Brain microvascular endothelial cell (primary cell): ENCODE data around the gene MAPK8IP1.

Source experiments
- DNase-seq: peaks from one replicate; pipeline ENCODE4 v3.0.0-alpha.2; 2020
- H3K27ac ChIP-seq: fragments of 250-450 bp; sonication (Bioruptor Pico); 2 replicates; pipeline ENCODE4 v1.5.1; 2020; ENCODE audit warnings: mild to moderate bottlenecking, moderate library complexity
- H3K27me3 ChIP-seq: fragments of 250-450 bp; sonication (Bioruptor Pico); replicated peaks from 2 replicates; pipeline ENCODE4 v1.5.1; 2020; ENCODE audit warnings: mild to moderate bottlenecking
- H3K36me3 ChIP-seq: fragments of 250-450 bp; sonication (Bioruptor Pico); replicated peaks from 2 replicates; pipeline ENCODE4 v1.5.1; 2020; ENCODE audit warnings: mild to moderate bottlenecking
- H3K4me3 ChIP-seq: 2 replicates; pipeline ENCODE4 v1.5.1; 2011; ENCODE audit warnings: low read depth, mild to moderate bottlenecking, control low read depth, low read length, moderate library complexity
- in situ Hi-C: cut with HindIII; loops from 2 replicates; pipeline ENCODE4 v1.10.0; 2017; ENCODE audit warnings: low sequenced_read_pairs, low pct_ligation_motif_present
- TF ChIP-seq, protein P1 (sequence below): IDR thresholded peaks from 2 replicates; pipeline ENCODE4 v1.5.1; 2011; ENCODE audit warnings: low read depth, mild to moderate bottlenecking, moderate library complexity, low read length, control low read depth, inconsistent platforms; ENCODE audit errors: missing control alignments

Gene MAPK8IP1

DNA sequence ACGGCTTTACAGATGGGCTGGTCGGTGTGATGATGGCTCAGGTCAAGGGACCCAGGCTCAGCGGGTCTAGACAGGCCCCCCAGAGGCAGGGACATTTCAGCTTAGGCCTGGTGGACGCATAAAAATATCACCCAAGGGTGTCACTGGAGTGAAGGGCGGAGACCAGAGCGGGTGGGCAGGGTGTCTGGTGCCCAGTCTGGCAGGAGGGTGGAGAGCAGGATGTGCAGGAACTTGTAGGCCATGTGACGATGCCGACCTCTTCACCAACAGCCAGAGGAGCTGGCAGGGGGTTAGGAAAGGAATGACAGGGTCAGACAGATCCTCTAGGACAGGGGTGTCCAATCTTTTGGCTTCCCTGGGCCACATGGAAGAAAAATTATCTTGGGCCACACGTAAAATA is 4.5 kb downstream of the MAPK8IP1 start:
- no peak overlapping the region for H3K27ac ChIP-seq
- H3K27me3 ChIP-seq = no peaks in the 10 kb centered on the region
- no peak for DNase-seq
- H3K4me3 ChIP-seq = no peak overlapping the region
- TF ChIP-seq, protein P1, sequence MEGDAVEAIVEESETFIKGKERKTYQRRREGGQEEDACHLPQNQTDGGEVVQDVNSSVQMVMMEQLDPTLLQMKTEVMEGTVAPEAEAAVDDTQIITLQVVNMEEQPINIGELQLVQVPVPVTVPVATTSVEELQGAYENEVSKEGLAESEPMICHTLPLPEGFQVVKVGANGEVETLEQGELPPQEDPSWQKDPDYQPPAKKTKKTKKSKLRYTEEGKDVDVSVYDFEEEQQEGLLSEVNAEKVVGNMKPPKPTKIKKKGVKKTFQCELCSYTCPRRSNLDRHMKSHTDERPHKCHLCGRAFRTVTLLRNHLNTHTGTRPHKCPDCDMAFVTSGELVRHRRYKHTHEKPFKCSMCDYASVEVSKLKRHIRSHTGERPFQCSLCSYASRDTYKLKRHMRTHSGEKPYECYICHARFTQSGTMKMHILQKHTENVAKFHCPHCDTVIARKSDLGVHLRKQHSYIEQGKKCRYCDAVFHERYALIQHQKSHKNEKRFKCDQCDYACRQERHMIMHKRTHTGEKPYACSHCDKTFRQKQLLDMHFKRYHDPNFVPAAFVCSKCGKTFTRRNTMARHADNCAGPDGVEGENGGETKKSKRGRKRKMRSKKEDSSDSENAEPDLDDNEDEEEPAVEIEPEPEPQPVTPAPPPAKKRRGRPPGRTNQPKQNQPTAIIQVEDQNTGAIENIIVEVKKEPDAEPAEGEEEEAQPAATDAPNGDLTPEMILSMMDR = no peak
- in situ Hi-C loops = no loop called here
- no peaks in the 10 kb centered on the region for H3K36me3 ChIP-seq

DNA sequence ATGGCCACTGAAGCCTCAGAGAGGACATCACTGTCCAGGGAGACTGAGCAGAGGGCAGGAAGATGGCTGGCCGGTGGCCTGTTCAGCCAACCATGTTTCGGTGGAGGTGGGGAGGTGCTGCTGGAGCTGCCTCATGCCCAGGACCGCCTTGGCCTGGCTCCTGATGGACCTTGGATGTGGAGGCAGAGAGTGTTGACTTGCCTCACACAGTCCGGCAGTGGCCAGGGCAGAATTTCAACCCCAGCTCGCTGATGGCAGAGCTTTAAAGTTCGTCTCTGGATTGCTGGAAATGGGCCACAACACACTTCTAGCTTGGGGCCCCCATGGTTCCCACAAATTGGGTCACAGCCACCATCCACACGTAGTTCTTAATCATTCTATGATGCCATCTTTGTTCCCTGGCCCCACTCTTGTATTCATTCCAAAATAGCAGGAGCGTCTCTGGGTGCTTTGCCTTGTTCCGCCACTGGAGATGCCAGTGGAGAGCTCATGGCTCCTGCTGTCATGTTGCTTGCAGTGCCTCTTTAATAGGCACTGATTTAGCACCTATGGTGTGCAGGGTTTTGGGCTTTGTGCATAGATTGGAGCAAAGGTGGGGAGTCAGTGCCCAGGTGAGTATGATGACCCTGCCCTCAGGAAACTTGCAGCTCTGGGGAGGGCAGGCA is 5.6 kb downstream of the MAPK8IP1 start:
- Histone ChIP-seq H3K27me3 (no peaks in the 10 kb centered on the region), H3K27ac (no peak overlapping the region), H3K36me3 (no peaks in the 10 kb centered on the region), H3K4me3 (no peak overlapping the region)
- in situ Hi-C loops = no loop called here
- DNase-seq = no peak
- TF ChIP-seq, protein P1 = no peak

DNA sequence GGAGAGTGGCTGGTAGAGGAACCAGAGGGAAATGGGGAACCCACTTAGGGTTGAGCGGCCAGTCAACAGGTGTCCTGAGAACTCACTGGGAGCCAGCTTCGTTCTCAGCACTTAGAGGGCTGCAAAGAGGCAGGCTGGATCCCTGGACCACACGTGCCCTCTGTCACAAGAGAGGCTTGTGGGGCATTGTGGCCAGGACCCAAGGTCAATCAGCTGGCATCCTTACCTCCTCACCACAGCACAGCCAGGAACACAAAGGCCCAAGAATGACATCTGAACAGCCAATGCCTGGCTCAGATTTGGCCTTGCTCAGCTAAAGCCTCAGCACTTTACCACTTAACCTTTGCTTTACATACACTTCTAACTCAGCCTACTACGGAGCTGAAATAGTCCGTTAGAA is 7.4 kb downstream of the MAPK8IP1 start:
- Histone ChIP-seq H3K36me3 (no peaks in the 10 kb centered on the region), H3K4me3 (no peak overlapping the region), H3K27ac (no peak overlapping the region), H3K27me3 (no peaks in the 10 kb centered on the region)
- in situ Hi-C loops = no loop called here
- no peak for DNase-seq
- TF ChIP-seq, protein P1 = no peak

DNA sequence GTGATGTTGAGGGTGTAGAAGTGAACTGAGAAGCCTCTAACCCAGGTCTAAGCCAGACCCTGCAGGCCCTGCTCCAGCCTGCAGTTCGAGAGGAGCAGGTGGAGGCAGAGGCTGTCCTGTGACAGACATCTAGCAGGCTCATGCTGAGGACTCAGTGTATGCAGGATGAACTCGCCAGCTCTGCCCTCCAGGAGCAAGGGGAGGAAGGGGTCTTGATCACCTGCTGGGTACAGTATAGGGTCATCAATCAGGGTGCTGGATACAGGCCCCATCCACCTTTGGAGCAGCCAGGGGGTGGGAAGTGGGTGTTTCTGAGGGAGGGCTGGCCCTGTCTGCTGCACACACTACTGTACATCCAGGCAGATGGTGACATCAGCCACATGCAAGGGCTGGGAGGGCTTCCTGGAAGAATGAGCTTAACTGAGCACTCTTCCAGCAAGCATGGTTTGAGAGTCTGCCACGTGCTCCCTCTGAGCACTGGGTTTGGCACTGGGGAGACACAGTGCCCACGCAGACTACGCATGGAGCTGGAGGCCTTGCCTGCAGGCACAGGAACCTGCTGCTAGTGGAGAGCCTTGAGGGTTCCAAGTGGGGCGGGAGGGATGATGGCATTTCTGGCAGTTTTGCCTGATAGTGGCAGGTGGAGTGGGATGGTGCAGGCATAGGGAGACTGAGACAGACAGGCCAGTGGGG is 9.2 kb downstream of the MAPK8IP1 start:
- TF ChIP-seq, protein P1 = no peak
- H3K4me3 ChIP-seq = no peak overlapping the region
- H3K36me3 ChIP-seq = no peaks in the 10 kb centered on the region
- no peaks in the 10 kb centered on the region for H3K27me3 ChIP-seq
- in situ Hi-C loops = no loop called here
- no peak overlapping the region for H3K27ac ChIP-seq
- no peak for DNase-seq

DNA sequence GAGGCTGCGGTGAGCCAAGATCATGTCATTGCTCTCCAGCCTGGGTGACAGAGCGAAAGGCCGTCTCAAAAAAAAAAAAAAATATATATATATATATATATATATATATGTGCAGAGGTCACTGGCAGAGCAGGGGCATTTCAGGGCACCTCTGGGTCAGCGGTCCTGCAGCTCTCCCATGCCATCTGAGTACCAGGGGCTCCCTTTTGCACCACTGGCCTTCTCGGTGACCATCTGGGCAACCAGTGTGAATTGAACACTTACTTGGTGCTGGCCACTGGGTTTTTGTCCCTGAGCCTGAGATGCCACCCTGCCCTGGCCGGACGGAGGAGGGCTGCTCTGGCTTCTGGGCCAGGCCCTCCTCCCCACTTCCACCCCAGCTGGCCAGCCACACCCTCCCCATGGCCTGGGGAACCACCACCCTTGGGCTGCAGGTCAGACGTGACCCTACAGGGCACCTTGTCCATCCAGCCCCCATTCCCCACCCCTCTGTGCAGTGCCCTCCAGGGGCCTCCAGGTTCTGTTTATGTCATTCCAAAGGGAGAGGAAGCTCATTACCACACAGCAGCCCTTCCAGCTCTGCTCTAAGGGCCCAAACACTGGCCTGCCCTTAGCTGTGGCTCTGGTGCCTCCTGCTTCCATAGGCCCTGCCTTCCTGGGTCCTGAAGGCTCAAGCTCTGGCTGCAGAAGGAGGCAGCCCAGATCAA is 10.3 kb downstream of the MAPK8IP1 start:
- in situ Hi-C loops = no loop called here
- H3K27me3 ChIP-seq = no peaks in the 10 kb centered on the region

More for the DNA sequence above, 10.3 kb downstream of the MAPK8IP1 start:
- no peak for DNase-seq
- H3K4me3 ChIP-seq = no peak overlapping the region
- TF ChIP-seq, protein P1 = no peak
- H3K36me3 ChIP-seq = no peaks in the 10 kb centered on the region
- no peak overlapping the region for H3K27ac ChIP-seq
